RWPE1 (cell line): ENCODE measurements around the gene LRR1.
"Not testable (repeated sequence)": the region's sequence is repeated elsewhere in the genome, so short reads cannot be mapped to it uniquely, and the experiment has no call there.

Source experiments
- CTCF ChIA-PET: fragments of 350-600 bp; sonication (Branson Sonifier 250); formaldehyde crosslinking; extraction: SDS; loops from one replicate; lab custom pipeline; 2021; lab: Yijun Ruan, JAX
- POLR2A ChIA-PET: fragments of 400-600 bp; formaldehyde crosslinking; extraction: SDS; loops from one replicate; lab custom pipeline; 2020; ENCODE audit warnings: antibody characterized with exemption; ENCODE audit not compliant: low non-redundant PET; lab: Yijun Ruan, JAX
- DNase-seq: peaks from one replicate; pipeline ENCODE4 v3.0.0; 2012; ENCODE audit warnings: low spot score
- H3K27ac ChIP-seq: fragments of 450-650 bp; 2 replicates; pipeline ENCODE4 v1.5.1; 2017
- CTCF ChIP-seq: fragments of 450-650 bp; conservative IDR thresholded peaks from 2 replicates; pipeline ENCODE4 v1.5.1; 2017; ENCODE audit warnings: low read depth, mild to moderate bottlenecking

LRR1 gene

GRCh38 chr14:49654511-49654910, 55.8 kb downstream of the LRR1 start:
- no peak for TF ChIP-seq CTCF
- no peak for DNase-seq
- ChIA-PET CTCF (interaction anchor here (1.2 kb wide), 1 partner anchor 84 kb away, joined by 5 read pairs; no protein-coding TSS in a partner anchor), POLR2A (interaction anchor here (0.6 kb wide), 1 partner anchor 250 kb away, joined by 3 read pairs; no protein-coding TSS in a partner anchor)
- no peak overlapping the region for H3K27ac ChIP-seq

GRCh38 chr14:49657500-49657899, 58.8 kb downstream of the LRR1 start:
- DNase-seq, POLR2A ChIA-PET: not testable (repeated sequence)
- CTCF ChIA-PET: interaction anchor here (1.1 kb wide), 1 partner anchor 27 kb away, joined by 6 read pairs; no protein-coding TSS in a partner anchor
- peak overlapping the region; percentile 37; the same call in 1 of the 2 replicates for H3K27ac ChIP-seq

GRCh38 chr14:49659526-49660455, 61.1 kb downstream of the LRR1 start:
- TF ChIP-seq CTCF: no peak
- DNase-seq: no peak
- CTCF ChIA-PET: interaction anchor here (0.6 to 1.2 kb wide), 3 partner anchors 19 to 108 kb away, joined by 3 read pairs; no protein-coding TSS in a partner anchor
- H3K27ac ChIP-seq: no peak overlapping the region
- POLR2A ChIA-PET: no interaction called here
